Right lobe of liver (tissue), 4 donors: Measurements from ENCODE around the gene GHR.

Experiments
- CTCF ChIP-seq, 4 donors: fragments of 200-600 bp in 3 of 4; fragments of 450-650 bp in 1 of 4; IDR thresholded peaks; one replicate each; pipeline versions ENCODE4 v1.5.1 to v1.8.0; 2016 to 2022; ENCODE audit warnings: antibody characterized with exemption in 4 of 4, mild to moderate bottlenecking in 2 of 4
- POLR2A ChIP-seq: fragments of 450-650 bp; IDR thresholded peaks from one replicate; pipeline ENCODE4 v1.6.1; 2017; ENCODE audit warnings: antibody characterized with exemption, mild to moderate bottlenecking
- donor health status: DM: no; HTN: no; CAD: no.
- donor health status: DM: no; HTN: no; CAD: no.
- donor health status: DM: no; HTN: yes; CAD: no.

- TF ChIP-seq CTCF (IDR thresholded peaks at IDR 0.05) (no peak), POLR2A (no peak)
These were observed 220.1 kb downstream of the GHR start for GRCh38 chr5:42643360-42643759.
